HepG2 (cell line): Measurements from ENCODE around the gene STX5. TPM values are rescaled to one million over a fixed set of nuclear protein-coding genes. Genes with fewer than 3 reads are reported as not detected.
A peak's percentile ranks its signal among the peaks of the same experiment; 100 is the strongest.

Experiments
- IKZF1 ChIP-seq: fragments of 450-650 bp; IDR thresholded peaks from 2 replicates; pipeline ENCODE4 v1.7.1; 2016
- KAT8 ChIP-seq: IDR thresholded peaks from 2 replicates; pipeline ENCODE4 v1.6.1; 2016; ENCODE audit warnings: missing genetic modification reagents, missing compliant biosample characterization
- KLF12 ChIP-seq: sonication (generic); formaldehyde crosslinking; IDR thresholded peaks from 2 replicates; pipeline ENCODE4 v1.4.0; 2020; ENCODE audit warnings: missing genetic modification reagents, borderline replicate concordance
- NONO ChIP-seq, 2 experiments: fragments of 450-650 bp in 1 of 2; sonication (generic) in 1 of 2; formaldehyde crosslinking in 1 of 2; IDR thresholded peaks in 1 of 2; conservative IDR thresholded peaks in 1 of 2; 2 replicates each; pipeline versions ENCODE4 v1.6.1 to v1.8.0; 2017 to 2022; ENCODE audit warnings: mild to moderate bottlenecking in 1 of 2, missing genetic modification reagents in 1 of 2, moderate library complexity in 1 of 2
- ZNF292 ChIP-seq: sonication (generic); formaldehyde crosslinking; IDR thresholded peaks from 2 replicates; pipeline ENCODE4 v1.8.1; 2022; ENCODE audit warnings: mild to moderate bottlenecking, low read depth, missing genetic modification reagents, borderline replicate concordance
- ZNF616 ChIP-seq: sonication (generic); formaldehyde crosslinking; IDR thresholded peaks from 2 replicates; pipeline ENCODE4 v1.5.0; 2020; ENCODE audit warnings: low read depth, mild to moderate bottlenecking, missing genetic modification reagents
- ZNF652 ChIP-seq: IDR thresholded peaks from 2 replicates; pipeline ENCODE4 v1.6.1; 2016; ENCODE audit warnings: low read depth, borderline replicate concordance
- ZSCAN20 ChIP-seq: sonication (generic); formaldehyde crosslinking; IDR thresholded peaks from 2 replicates; pipeline ENCODE4 v1.4.0; 2020; ENCODE audit warnings: missing genetic modification reagents, mild to moderate bottlenecking, borderline replicate concordance
- polyA plus RNA-seq, 8 experiments: library from polyadenylated mRNA; depleted of rRNA in 3 of 8; stranded (reverse) in 7 of 8; unstranded in 1 of 8; fragments of >200 nt; fragmentation: Illumina TruSeq in 4 of 8; extraction: Trizol in 4 of 8; gene quantifications; 2 replicates each; pipeline versions ENCODE4 v1.2.1 to v1.2.3, GENCODE V29; 2011 to 2016; ENCODE audit warnings: low read depth in 4 of 8, missing spikeins in 1 of 8, mixed read lengths in 1 of 8; ENCODE audit not compliant: insufficient read depth in 1 of 8
- total RNA-seq, 5 experiments: library from RNA; depleted of rRNA; stranded (reverse); fragments of >200 nt; fragmentation: Illumina TruSeq; extraction: Trizol; gene quantifications; 2 replicates each; pipeline ENCODE4 v1.2.3, GENCODE V29; 2016; ENCODE audit warnings: low read depth in 1 of 5
- TF ChIP-seq, protein P1 (sequence below), 2 experiments: fragments of 450-650 bp in 1 of 2; sonication (generic) in 1 of 2; formaldehyde crosslinking in 1 of 2; IDR thresholded peaks; 2 replicates each; pipeline versions ENCODE4 v1.6.1 to v1.8.0; 2016 to 2022; ENCODE audit warnings: antibody characterized with exemption in 1 of 2, mild to moderate bottlenecking in 1 of 2, missing genetic modification reagents in 1 of 2
- TF ChIP-seq, protein P2 (sequence below): sonication (generic); formaldehyde crosslinking; IDR thresholded peaks from 2 replicates; pipeline ENCODE4 v1.4.0; 2020; ENCODE audit warnings: missing genetic modification reagents, mild to moderate bottlenecking, borderline replicate concordance
- TF ChIP-seq, protein P3 (sequence below): sonication (generic); formaldehyde crosslinking; IDR thresholded peaks from 2 replicates; pipeline ENCODE4 v1.4.0; 2020; ENCODE audit warnings: missing genetic modification reagents
- TF ChIP-seq, protein P4 (sequence below): sonication (generic); formaldehyde crosslinking; IDR thresholded peaks from 2 replicates; pipeline ENCODE4 v1.4.0; 2020; ENCODE audit warnings: mild to moderate bottlenecking, missing genetic modification reagents

The STX5 gene
- total and polyA plus RNA-seq, 2 of the 13 experiments (the other 11 are each of a cell fraction or from before 2014, with no cell fraction given) = 26.9 to 30.0 TPM

DNA sequence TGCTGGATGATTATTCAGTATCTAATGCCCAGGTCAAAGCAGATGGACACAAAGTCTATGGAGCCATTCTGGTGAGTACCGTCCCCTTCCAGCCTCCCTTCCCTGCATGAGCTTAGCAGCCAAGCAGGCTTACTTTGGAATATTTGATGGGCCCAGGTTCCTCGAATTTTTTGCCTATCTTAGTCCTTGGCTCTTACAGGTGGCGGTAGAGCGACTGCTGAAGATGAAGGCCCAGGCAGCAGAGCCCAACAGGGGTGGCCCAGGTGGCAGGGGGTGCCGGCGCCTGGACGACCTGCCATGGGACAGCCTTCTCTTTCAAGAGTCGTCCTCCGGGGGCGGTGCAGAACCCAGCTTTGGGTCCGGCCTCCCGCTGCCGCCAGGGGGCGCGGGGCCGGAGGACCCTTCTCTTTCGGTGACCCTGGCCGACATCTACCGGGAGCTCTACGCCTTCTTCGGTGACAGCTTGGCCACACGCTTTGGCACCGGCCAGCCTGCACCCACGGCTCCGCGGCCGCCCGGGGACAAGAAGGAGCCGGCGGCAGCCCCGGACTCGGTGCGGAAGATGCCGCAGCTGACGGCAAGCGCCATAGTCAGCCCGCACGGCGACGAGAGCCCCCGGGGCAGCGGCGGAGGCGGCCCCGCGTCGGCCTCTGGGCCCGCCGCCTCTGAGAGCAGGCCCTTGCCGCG lies 45.4 kb downstream of the STX5 start (continued):
- TF ChIP-seq, protein P1, sequence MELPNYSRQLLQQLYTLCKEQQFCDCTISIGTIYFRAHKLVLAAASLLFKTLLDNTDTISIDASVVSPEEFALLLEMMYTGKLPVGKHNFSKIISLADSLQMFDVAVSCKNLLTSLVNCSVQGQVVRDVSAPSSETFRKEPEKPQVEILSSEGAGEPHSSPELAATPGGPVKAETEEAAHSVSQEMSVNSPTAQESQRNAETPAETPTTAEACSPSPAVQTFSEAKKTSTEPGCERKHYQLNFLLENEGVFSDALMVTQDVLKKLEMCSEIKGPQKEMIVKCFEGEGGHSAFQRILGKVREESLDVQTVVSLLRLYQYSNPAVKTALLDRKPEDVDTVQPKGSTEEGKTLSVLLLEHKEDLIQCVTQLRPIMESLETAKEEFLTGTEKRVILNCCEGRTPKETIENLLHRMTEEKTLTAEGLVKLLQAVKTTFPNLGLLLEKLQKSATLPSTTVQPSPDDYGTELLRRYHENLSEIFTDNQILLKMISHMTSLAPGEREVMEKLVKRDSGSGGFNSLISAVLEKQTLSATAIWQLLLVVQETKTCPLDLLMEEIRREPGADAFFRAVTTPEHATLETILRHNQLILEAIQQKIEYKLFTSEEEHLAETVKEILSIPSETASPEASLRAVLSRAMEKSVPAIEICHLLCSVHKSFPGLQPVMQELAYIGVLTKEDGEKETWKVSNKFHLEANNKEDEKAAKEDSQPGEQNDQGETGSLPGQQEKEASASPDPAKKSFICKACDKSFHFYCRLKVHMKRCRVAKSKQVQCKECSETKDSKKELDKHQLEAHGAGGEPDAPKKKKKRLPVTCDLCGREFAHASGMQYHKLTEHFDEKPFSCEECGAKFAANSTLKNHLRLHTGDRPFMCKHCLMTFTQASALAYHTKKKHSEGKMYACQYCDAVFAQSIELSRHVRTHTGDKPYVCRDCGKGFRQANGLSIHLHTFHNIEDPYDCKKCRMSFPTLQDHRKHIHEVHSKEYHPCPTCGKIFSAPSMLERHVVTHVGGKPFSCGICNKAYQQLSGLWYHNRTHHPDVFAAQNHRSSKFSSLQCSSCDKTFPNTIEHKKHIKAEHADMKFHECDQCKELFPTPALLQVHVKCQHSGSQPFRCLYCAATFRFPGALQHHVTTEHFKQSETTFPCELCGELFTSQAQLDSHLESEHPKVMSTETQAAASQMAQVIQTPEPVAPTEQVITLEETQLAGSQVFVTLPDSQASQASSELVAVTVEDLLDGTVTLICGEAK (IDR thresholded peaks at IDR 0.05) = no peak
- TF ChIP-seq, protein P1 (CRISPR knock-in tag; IDR thresholded peaks at IDR 0.05) = 0 out of 2 replicates have a peak, but pooled peaks have one; percentile 3
- TF ChIP-seq KAT8 (CRISPR knock-in tag) (no peak), NONO (IDR thresholded peaks at IDR 0.05) (no peak), NONO (CRISPR knock-in tag; conservative IDR thresholded peaks at IDR 0.05) (no peak), ZNF616 (0 out of 2 replicates have a peak, but pooled peaks have one; percentile 14), ZSCAN20 (CRISPR knock-in tag) (0 out of 2 replicates have a peak, but pooled peaks have one; percentile 24), IKZF1 (no peak), ZNF652 (no peak), ZNF292 (CRISPR knock-in tag) (peak; percentile 13; the same call in 1 of the 2 replicates), KLF12 (CRISPR knock-in tag) (peak; percentile 51; the same call in 1 of the 2 replicates)
- TF ChIP-seq, protein P2, sequence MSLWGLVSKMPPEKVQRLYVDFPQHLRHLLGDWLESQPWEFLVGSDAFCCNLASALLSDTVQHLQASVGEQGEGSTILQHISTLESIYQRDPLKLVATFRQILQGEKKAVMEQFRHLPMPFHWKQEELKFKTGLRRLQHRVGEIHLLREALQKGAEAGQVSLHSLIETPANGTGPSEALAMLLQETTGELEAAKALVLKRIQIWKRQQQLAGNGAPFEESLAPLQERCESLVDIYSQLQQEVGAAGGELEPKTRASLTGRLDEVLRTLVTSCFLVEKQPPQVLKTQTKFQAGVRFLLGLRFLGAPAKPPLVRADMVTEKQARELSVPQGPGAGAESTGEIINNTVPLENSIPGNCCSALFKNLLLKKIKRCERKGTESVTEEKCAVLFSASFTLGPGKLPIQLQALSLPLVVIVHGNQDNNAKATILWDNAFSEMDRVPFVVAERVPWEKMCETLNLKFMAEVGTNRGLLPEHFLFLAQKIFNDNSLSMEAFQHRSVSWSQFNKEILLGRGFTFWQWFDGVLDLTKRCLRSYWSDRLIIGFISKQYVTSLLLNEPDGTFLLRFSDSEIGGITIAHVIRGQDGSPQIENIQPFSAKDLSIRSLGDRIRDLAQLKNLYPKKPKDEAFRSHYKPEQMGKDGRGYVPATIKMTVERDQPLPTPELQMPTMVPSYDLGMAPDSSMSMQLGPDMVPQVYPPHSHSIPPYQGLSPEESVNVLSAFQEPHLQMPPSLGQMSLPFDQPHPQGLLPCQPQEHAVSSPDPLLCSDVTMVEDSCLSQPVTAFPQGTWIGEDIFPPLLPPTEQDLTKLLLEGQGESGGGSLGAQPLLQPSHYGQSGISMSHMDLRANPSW (CRISPR knock-in tag) = no peak
- TF ChIP-seq, protein P3, sequence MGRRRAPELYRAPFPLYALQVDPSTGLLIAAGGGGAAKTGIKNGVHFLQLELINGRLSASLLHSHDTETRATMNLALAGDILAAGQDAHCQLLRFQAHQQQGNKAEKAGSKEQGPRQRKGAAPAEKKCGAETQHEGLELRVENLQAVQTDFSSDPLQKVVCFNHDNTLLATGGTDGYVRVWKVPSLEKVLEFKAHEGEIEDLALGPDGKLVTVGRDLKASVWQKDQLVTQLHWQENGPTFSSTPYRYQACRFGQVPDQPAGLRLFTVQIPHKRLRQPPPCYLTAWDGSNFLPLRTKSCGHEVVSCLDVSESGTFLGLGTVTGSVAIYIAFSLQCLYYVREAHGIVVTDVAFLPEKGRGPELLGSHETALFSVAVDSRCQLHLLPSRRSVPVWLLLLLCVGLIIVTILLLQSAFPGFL (CRISPR knock-in tag) = no peak
- TF ChIP-seq, protein P4, sequence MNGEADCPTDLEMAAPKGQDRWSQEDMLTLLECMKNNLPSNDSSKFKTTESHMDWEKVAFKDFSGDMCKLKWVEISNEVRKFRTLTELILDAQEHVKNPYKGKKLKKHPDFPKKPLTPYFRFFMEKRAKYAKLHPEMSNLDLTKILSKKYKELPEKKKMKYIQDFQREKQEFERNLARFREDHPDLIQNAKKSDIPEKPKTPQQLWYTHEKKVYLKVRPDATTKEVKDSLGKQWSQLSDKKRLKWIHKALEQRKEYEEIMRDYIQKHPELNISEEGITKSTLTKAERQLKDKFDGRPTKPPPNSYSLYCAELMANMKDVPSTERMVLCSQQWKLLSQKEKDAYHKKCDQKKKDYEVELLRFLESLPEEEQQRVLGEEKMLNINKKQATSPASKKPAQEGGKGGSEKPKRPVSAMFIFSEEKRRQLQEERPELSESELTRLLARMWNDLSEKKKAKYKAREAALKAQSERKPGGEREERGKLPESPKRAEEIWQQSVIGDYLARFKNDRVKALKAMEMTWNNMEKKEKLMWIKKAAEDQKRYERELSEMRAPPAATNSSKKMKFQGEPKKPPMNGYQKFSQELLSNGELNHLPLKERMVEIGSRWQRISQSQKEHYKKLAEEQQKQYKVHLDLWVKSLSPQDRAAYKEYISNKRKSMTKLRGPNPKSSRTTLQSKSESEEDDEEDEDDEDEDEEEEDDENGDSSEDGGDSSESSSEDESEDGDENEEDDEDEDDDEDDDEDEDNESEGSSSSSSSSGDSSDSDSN = peak; percentile 52; the same call in 1 of the 2 replicates
